Stimulated activated naive CD8-positive, alpha-beta T cell treated with anti-CD3 and anti-CD28 coated beads, Interleukin-15, amount 100 ng/mL, for 72 hours (primary cell): ENCODE data around the gene SMIM33.
"Not testable (repeated sequence)": the region's sequence is repeated elsewhere in the genome, so short reads cannot be mapped to it uniquely, and the experiment has no call there.

Experiments
- ATAC-seq: fragments of 150-1000 bp; cut with Tn5 transposase; 2 replicates; pipeline ENCODE4 v1.10.0; 2021; ENCODE audit warnings: mild to moderate bottlenecking, moderate library complexity
- DNase-seq, 2 donors: peaks; one replicate each; pipeline ENCODE4 v3.0.0; 2021 to 2022
- H3K27ac Mint-ChIP-seq, 2 donors: one replicate each; pipeline ENCODE4 v1.8.0; 2022; ENCODE audit warnings: mild to moderate bottlenecking in 2 of 2, mixed read lengths in 2 of 2, moderate library complexity in 2 of 2
- H3K27me3 Mint-ChIP-seq: one replicate; pipeline ENCODE4 v1.8.0; 2022; ENCODE audit warnings: mixed read lengths
- H3K4me1 Mint-ChIP-seq: one replicate; pipeline ENCODE4 v1.8.0; 2022; ENCODE audit warnings: mild to moderate bottlenecking, mixed read lengths
- H3K4me3 Mint-ChIP-seq, 2 donors: one replicate each; pipeline ENCODE4 v1.8.0; 2022; ENCODE audit warnings: mild to moderate bottlenecking in 2 of 2, mixed read lengths in 2 of 2, moderate library complexity in 1 of 2
- H3K9me3 Mint-ChIP-seq, 2 donors: one replicate each; pipeline ENCODE4 v1.8.0; 2022; ENCODE audit warnings: mixed read lengths in 2 of 2

The SMIM33 gene

DNA sequence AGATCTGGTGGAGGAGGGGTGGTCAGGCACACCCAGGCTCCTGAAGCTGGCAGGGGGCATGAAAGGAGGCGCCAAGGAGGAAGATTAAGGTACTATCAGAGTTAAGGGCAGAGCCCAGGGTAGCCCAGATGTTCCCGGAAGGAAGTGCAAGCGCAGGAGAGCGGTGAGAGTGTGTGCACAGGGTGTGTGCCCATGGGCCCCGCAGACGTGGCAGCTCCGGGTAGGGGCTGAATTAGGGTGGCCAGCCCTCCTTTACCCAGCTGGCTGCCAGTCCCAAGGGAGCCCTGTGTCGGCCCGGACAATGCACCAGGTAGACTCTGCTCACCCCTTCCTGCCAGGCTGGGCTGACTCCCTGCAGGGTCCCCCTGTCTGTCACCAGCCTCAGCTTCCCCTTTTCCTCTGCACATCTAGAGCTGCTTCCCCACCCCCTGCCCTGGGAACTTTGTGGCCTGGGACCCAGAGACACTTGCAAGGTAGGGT is at the start of gene SMIM33:
SMIM33 (plus strand) TSS at position 184 of the 480 bp plus-strand sequence; CDS start at position 302, 118 bp downstream.
- ATAC-seq (peak; percentile 60), DNase-seq (peak in 1 of 2 donors; percentile 26)
- H3K27me3 Mint-ChIP-seq = no peaks in the 10 kb centered on the region
- H3K9me3 Mint-ChIP-seq = no peaks in the 10 kb centered on the region
- H3K27ac Mint-ChIP-seq = peak within 1 kb of the TSS; percentile 94 to 97
- H3K4me1 Mint-ChIP-seq = peaks cover 79% of the 10 kb centered on the region
- peak within 1 kb of the TSS; percentile 83 to 88 for H3K4me3 Mint-ChIP-seq

DNA sequence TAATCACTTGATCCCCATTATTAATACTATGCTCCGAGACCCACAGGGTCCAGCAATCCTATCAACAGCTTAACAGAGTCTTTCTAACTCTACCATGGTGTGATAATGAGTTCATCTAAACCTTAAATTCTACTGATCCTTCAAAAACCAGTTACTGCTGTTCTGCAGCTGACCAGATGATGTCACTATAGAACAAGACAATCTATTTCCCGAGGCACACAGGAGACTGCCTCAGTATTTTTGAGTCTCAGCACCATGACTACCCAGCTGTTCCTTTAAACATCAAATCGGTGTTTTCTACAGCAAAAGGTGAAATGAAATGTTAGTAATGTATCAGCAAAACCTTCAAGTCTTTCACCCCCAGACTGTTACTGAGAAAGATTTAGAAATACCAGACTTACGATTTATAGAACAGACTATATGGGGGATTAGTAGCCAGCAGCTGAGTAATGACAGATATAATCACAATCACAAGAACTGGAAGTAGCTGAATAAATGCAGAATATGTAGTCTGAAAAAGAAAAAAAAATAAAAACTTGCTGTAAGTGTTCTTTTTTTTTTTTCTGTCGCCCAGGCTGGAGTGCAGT is 48.4 kb upstream of the SMIM33 start:
- Mint-ChIP-seq H3K27ac (no peak overlapping the region), H3K9me3 (no peaks in the 10 kb centered on the region), H3K4me3 (no peak overlapping the region), H3K4me1 (peaks cover 13% of the 10 kb centered on the region), H3K27me3 (no peaks in the 10 kb centered on the region)
- peak; percentile 55 to 63 for DNase-seq
- ATAC-seq = peak; percentile 93

DNA sequence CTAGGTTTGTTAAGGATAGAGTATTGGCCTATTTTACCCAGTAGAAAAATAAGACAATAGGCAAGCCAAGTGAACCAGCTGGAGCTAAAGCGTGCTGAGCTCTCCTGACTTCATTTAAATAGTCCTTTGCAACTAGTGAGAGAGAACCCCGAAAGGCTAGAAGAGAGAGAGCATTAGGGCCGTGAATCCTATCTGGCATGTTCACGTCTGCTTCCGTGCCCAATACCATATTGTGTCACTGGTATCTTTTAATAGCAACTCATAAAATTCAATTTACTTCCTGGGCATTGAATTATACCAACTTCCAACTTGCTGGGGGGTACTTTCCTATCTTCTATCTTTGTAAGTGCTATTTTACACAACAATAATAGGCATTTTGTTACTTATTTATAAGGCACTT is 45.3 kb upstream of the SMIM33 start:
- Mint-ChIP-seq H3K27ac (no peak overlapping the region), H3K9me3 (no peaks in the 10 kb centered on the region), H3K4me3 (no peak overlapping the region), H3K27me3 (no peaks in the 10 kb centered on the region), H3K4me1 (peaks cover 15% of the 10 kb centered on the region)
- ATAC-seq (no peak), DNase-seq (no peak)

DNA sequence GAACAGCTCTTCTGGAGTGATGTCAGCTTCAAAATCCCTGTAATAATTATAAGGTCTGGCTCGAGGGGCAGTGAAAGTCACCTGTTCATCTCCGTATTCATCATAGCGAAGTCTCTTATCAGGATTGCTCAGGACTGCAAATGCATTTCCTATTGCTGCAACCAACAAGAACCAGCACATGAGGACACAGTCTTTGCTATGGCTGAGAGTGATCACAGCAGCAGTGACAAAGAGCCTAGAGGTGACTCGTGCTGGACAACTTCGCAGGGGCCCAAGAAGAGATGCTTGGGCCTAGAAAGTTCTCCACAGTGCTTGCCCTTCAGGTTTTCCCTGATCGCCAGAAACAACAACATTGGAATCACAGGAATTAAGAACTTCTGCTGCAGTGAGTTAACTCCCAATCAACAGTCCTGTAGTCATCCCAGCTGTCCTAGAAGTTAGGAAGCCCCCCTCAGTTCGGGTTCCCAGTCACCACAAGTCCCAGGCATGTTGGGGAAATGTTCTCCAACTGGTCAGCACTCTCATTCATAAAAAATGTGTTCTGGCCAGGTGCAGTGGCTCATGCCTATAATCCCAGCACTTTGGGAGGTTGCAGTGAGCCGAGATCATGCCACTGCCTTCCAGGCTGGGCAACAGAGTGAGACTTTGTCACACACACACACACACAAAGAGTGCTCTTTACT is 44.5 kb upstream of the SMIM33 start:
- Mint-ChIP-seq H3K9me3 (no peaks in the 10 kb centered on the region), H3K27me3 (no peaks in the 10 kb centered on the region), H3K4me1 (peaks cover 20% of the 10 kb centered on the region), H3K27ac (no peak overlapping the region), H3K4me3 (no peak overlapping the region)
- ATAC-seq (no peak), DNase-seq (no peak)

DNA sequence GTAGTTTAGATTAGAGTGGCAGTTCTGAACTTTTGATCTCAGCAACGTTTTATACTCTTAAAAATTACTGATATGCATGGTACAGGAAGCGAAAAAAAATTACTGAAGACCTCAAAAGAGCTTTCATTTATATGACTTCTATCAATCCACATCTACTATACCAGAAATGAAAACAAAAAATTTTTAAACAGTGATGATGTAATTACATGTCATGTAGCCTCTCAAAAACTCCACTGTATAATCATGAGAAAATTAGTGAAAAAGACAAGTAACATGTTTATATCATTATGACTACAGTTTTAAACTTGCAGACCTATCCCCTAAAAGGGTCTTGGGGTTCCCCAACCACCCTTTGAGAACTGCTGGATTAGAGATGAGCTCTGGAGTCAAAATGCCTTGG is 40.8 kb upstream of the SMIM33 start:
- Mint-ChIP-seq H3K4me3 (no peak overlapping the region), H3K27me3 (no peaks in the 10 kb centered on the region), H3K4me1 (peaks cover 15% of the 10 kb centered on the region), H3K9me3 (no peaks in the 10 kb centered on the region), H3K27ac (peak overlapping the region in 1 of 2 donors; percentile 78)
- DNase-seq (no peak), ATAC-seq (peak; percentile 71)

DNA sequence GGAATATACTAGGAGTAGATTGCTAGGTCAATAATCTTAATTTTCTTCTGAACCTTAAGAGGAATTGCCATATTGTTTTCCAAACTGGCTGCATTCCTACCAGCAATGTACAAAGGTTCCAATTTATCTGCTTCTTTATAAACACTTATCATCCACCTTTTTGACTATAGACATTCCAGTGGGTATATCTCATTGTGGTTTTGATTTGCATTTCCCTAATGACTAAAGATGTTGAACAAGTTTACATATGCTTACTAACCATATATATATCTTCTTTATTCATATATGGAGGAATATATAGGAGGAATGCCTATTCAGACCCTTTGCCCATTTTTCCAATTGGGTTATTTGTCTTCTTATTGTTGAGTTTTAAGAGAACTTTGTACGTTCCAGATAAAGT is 39.1 kb upstream of the SMIM33 start:
- Mint-ChIP-seq H3K4me3 (no peak overlapping the region), H3K9me3 (no peaks in the 10 kb centered on the region), H3K27me3 (no peaks in the 10 kb centered on the region), H3K4me1 (peaks cover 15% of the 10 kb centered on the region), H3K27ac (no peak overlapping the region)
- DNase-seq (no peak), ATAC-seq (no peak)

DNA sequence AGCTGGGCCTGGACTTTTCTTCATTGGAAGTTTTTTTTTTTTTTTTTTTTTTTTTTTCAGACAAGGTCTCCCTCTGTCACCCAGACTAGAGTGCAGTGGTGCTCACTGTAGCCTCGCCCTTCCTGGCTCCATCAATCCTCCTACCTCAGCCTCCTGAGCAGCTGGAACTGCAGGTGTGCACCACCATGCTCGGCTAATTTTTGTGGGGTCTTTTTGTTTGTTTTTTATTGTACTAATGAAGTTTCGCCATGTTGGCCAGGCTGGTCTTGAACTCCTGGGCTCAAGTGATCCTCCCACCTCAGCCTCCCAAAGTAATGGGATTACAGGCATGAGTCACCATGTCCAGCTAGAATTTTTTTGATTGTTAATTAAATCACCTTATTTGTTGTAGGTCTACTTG is 35.1 kb upstream of the SMIM33 start:
- Mint-ChIP-seq H3K4me1 (peaks cover 40% of the 10 kb centered on the region), H3K9me3 (no peaks in the 10 kb centered on the region), H3K27ac (peak overlapping the region in 1 of 2 donors; percentile 54), H3K27me3 (no peaks in the 10 kb centered on the region), H3K4me3 (no peak overlapping the region)
- DNase-seq = no peak
- no peak for ATAC-seq

DNA sequence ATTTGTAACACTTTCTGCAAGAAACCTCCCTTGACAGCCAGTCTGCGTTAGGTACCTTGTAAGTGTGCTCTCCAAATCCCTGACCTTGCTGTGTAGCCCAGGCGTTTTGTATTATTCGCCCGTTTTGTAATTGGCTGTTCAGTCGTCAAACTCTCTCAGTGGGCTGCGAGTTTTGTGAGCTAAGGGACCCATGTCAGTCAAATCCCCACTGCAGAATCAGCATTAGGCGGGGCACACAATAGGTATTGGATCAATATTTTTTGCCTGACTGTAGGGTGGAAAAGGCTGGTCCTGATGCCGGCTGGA is 32.1 kb upstream of the SMIM33 start:
- Mint-ChIP-seq H3K4me3 (peak overlapping the region; percentile 100), H3K27me3 (no peaks in the 10 kb centered on the region), H3K9me3 (no peaks in the 10 kb centered on the region), H3K4me1 (peaks cover 58% of the 10 kb centered on the region), H3K27ac (peak overlapping the region; percentile 66 to 67)
- DNase-seq (no peak), ATAC-seq (no peak)

DNA sequence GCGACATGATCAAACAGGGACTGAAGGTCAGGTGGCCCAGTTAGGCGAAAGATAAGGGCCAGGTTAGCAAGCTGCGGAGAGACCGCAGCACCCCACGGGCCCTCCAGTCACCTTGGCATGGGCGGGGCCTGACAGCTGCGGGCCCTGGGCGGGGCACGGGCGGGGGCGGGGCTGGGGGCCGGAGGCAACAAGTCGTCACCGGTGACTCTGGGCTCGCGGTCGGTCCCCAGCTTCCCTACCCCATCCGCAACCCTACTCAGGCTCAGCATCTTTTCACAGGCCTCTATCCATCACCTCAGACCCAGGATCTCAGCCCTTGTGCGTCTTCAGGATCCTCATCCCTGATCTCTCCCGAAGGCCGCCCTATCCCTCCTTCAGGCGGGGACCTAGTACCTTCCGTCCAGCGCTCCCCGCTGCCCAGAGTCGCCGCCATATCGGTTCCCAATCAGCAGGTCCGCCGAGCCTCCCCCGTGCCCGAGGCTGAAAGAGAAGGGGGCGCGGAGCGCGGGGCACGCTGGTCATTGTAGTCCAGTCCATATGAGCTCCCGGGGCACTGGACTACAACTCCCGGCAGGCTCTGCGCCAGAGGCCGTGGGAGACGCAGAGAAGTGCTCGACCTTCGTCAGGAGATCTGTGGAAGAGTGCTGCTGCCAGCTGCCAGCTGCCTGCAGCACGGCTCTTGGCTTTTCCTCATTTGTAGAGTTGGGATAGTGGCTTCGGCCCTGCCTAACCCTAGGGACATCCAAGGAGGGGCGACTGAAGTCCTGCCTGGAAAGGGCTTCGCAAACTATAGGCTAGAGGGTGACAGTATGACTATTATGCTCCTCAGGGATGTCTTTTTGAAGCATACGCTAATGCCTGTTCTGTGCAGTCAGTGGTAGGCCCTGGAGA is 31.5 kb upstream of the SMIM33 start, which contains the start of gene DNAJC18:
DNAJC18 (minus strand) TSS at position 513 of the 891 bp plus-strand sequence; CDS start at position 433, 80 bp downstream.
- Mint-ChIP-seq H3K27ac (peak within 1 kb of the TSS; percentile 100), H3K4me3 (peak within 1 kb of the TSS; percentile 100), H3K27me3 (no peaks in the 10 kb centered on the region), H3K9me3 (no peaks in the 10 kb centered on the region), H3K4me1 (peaks cover 63% of the 10 kb centered on the region)
- DNase-seq (peak; percentile 87 to 91), ATAC-seq (peak; percentile 93)

DNA sequence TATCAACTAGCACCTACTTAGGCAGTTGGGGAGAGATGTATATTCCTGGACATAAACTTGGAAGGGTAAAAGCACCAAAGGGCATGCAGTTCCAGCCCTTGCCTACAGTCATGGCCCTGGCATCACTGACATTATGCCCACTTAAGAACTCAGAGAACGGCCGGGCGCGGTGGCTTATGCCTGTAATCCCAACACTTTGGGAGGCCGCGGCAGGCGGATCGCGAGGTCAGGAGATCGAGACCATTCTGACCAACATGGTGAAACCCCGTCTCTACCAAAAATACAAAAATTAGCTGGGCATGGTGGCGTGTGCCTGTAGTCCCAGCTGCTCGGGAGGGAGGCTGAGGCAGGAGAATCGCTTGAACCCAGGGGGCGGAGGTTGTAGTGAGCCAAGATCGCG is 30.4 kb upstream of the SMIM33 start:
- Mint-ChIP-seq H3K4me1 (peaks cover 63% of the 10 kb centered on the region), H3K4me3 (peak overlapping the region in 1 of 2 donors; percentile 100)
- ATAC-seq, H3K9me3 Mint-ChIP-seq, H3K27ac Mint-ChIP-seq, H3K27me3 Mint-ChIP-seq, DNase-seq: not testable (repeated sequence)

DNA sequence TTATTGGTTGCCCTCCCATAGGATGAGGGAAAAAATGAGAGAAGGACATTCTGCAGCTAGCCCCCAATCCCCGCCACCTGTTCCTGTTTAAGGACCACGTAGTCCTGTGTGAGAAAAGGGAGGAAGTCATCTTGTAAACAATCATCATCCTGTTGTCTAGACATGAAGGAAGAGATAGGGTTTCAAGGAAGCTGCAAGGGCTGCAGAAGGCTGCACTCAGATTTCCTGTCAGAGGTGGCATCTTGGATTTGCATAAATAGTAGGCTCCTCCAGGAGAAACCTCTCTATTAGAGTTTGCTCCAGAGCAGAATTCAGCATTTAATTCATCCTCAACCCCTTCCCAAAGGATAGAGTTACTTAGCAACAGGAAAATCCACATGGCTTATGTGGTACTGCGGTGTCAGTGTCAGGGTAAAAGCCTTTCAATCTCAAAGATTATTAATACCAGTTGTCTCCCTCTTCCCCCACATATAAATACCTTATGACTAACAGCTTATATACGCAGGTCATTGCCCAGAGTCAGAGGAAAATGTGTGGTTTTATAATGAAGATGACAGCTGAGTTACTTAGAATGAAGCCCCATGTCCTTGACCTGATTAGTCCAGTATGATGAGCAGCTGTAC is 26.9 kb upstream of the SMIM33 start:
- Mint-ChIP-seq H3K27ac (peak overlapping the region in 1 of 2 donors; percentile 64), H3K4me3 (no peak overlapping the region), H3K9me3 (peaks cover 8 to 17% of the 10 kb centered on the region in 2 donors), H3K4me1 (peaks cover 78% of the 10 kb centered on the region), H3K27me3 (no peaks in the 10 kb centered on the region)
- ATAC-seq (peak; percentile 13), DNase-seq (no peak)

DNA sequence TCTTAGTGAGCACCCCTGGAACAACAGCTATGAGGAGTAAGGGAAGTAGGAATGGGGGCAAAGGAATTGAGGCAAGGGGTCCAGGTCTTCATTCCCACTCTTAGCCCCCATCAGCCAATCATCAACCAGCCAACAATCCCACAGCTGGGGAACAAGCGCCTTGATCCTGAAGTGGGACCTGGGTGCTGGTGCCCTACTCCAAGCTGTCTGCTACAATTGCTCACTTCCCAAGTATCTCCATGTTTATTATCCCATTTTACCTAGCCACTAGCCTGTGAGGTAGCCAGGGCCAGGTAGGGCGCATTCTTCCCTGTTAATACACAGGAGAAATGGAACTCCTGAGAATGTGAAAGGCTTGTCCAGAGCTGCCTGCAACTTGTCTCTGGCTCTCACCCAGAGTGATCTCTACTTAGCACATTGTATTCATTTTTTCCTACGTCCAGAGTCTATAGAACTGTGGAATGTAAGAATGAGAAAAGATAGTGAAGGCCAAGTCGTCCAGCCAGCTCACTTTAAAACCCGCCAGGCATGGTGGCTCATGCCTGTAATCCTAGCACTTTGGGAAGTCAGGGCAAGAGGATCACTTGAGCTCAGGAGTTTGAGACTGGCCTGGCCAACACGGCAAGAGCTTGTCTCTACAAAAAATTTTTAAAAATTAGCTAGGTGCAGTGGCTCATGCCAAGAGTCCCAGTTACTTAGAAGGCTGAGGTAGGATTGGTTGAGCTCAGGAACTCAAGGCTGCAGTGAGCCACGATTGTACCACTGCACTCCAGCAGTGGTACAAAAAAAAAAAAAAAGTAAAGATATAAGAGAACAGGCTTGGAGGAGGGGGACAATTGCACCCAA is 25.3 kb upstream of the SMIM33 start:
- no peaks in the 10 kb centered on the region for H3K27me3 Mint-ChIP-seq
- ATAC-seq (no peak), DNase-seq (no peak)
- peaks cover 8 to 17% of the 10 kb centered on the region in 2 donors for H3K9me3 Mint-ChIP-seq
- H3K4me3 Mint-ChIP-seq = no peak overlapping the region
- H3K4me1 Mint-ChIP-seq = peaks cover 69% of the 10 kb centered on the region
- H3K27ac Mint-ChIP-seq = no peak overlapping the region

DNA sequence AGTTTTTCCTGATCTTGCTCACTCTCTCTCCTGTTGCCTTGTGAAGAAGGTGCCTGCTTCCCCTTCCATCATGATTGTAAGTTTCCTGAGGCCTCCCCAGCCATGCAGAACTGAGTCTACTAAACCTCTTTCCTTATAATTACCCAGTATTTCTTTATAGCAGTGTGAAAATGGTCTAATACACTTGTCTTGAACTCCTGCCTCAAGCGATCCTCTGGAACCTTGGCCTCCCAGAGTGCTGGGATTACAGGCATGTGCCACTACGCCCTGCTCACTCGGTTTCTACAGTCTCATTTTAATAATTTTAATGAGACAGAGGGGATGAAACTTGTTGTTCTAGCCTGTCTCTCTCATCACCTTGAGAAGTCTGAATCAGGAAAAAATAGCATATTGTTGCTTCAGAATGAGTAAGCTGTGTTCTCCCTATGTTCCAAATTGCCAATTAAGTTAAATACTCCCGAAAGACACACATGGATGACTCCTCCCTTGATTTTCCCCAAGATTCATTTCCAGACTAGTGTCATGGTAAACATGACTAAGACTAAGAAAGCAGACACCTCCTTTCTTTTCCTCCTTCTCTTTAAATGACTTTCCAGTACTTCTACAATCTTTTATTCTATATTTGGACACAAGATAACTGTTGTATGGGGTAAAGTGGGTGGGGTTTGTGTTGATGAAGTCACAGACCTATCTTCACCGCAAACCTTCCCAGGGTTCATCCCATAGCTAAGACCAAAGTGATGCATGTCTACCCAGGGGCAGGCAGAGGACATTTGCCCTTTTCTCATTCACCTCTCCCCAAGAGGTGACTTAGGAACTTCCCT is 23.6 kb upstream of the SMIM33 start:
- Mint-ChIP-seq H3K27me3 (no peaks in the 10 kb centered on the region), H3K4me3 (peak overlapping the region; percentile 27 to 59), H3K27ac (peak overlapping the region; percentile 42 to 94), H3K4me1 (peaks cover 57% of the 10 kb centered on the region), H3K9me3 (peaks cover 8 to 17% of the 10 kb centered on the region in 2 donors)
- DNase-seq (peak in 1 of 2 donors; percentile 54), ATAC-seq (peak; percentile 79)

DNA sequence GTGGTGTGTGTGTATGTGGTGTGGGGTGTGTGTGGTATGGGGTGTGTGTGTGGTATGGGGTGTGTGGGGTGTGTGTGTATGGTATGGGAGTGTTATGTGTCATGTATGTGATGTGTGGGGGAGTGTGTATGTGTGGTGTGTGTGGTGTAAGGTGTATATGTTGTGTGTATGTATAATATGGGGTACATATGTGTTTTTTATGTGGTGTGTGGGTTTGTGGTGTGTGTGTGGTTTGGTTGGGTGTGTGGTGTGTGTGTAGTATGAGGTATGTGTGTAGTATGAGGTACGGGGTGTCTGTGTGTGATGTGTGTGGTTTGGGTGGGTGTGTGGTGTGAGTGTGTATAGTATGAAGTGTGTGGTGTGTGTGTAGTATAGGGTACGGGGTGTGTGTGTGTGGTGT is 19.6 kb upstream of the SMIM33 start:
- no peak for DNase-seq
- peaks cover 13 to 17% of the 10 kb centered on the region in 2 donors for H3K9me3 Mint-ChIP-seq
- H3K4me3 Mint-ChIP-seq = no peak overlapping the region
- H3K27ac Mint-ChIP-seq = no peak overlapping the region
- H3K27me3 Mint-ChIP-seq = no peaks in the 10 kb centered on the region
- H3K4me1 Mint-ChIP-seq = peaks cover 55% of the 10 kb centered on the region
- ATAC-seq = no peak
